ENCODE measurements around the gene MYL1.

Gene MYL1

DNA sequence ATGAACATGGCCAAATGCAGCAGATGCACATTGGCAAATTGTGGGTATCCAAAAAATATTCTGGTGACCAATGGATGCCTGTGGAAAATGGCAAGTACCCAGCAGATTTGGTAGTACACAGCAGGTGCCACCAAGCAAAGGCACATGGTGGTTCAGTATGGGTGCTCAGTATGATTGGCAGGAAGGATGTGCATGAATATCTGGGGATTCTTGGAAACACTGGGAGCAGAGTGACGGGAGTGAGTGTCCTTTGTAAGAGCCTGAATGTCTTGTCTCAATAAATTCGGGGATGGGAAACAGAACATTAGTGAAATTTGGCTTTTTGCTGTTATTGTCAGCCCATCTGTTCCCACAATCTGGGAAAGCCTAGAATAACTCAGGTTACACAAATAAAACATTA lies 52.9 kb downstream of the MYL1 start:
- TF ChIP-seq, protein P1, sequence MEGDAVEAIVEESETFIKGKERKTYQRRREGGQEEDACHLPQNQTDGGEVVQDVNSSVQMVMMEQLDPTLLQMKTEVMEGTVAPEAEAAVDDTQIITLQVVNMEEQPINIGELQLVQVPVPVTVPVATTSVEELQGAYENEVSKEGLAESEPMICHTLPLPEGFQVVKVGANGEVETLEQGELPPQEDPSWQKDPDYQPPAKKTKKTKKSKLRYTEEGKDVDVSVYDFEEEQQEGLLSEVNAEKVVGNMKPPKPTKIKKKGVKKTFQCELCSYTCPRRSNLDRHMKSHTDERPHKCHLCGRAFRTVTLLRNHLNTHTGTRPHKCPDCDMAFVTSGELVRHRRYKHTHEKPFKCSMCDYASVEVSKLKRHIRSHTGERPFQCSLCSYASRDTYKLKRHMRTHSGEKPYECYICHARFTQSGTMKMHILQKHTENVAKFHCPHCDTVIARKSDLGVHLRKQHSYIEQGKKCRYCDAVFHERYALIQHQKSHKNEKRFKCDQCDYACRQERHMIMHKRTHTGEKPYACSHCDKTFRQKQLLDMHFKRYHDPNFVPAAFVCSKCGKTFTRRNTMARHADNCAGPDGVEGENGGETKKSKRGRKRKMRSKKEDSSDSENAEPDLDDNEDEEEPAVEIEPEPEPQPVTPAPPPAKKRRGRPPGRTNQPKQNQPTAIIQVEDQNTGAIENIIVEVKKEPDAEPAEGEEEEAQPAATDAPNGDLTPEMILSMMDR (IDR thresholded peaks at IDR 0.05; ENCODE audit: control extremely low read depth, extremely low read depth, low read depth, missing control alignments) = no peak
- ChIA-PET CTCF (no interaction called here), POLR2A (no interaction called here)
- DNase-seq (ENCODE audit: extremely low spot score) = no peak

DNA sequence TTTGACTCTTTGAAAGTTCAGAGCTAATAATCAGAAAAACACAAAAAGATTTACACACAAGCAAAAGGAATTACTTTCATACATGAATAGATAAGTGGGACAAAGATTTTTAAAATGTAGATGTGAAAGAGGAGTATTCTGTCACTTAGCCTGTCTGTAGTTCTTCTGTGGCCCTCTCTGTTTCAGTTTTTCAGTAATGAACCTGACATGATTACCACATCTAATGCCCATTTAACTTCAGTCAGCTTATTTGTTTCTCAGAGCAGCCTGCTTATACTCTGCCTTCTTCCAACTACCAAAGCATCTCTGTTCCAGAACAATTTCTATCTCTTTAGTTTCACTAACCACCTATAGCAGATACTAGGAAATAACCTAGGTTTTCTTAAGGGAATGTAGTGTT lies 55.3 kb downstream of the MYL1 start:
- TF ChIP-seq, protein P1 (IDR thresholded peaks at IDR 0.05; ENCODE audit: control extremely low read depth, extremely low read depth, low read depth, missing control alignments) = no peak
- POLR2A ChIA-PET = no interaction called here
- no peak for DNase-seq (ENCODE audit: extremely low spot score)
- CTCF ChIA-PET = interaction anchor here (0.8 kb wide), 1 partner anchor 10 kb away, joined by 3 read pairs; no protein-coding TSS in a partner anchor

DNA sequence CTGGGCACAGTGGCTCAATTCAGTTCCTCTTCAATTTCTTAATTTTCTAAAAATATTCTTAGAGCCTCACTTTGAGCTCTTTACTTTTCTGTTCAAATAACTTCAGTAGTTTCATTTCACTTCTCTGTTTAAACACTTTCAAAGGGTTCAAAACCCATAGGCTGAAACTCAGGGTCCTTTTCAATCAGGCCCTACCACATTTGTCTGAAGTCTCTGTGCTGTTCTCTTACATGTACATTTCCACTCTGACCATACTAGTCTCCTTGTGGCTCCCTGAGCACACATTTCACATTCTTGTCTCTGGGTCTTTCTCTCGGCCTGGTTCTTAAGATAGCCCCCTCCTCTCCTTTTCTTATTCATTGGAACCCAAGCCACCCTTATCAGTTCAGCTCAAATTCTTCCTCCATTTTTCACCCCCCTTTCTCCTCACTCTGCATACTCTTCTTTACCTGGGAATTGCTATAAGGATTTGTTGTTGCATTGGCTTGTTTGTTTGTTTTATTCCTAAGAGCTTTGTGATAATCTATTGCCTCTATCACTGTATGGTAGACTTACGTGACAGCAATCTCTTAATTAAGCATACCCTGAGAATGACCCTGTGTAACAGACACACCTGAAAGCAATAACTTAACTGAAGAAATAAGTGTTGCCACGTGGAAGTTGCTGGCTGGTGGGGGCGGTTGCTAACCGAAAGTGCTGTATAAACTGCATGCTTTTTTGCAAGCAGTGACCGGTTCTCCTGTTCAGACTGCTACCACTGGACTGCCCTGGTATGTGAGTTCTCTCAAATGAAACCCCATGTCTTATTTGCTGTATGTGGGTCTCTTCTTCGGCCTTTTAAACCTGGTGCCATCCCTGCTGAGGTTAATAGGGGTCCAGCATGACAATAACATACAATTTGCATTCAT lies 62.0 kb downstream of the MYL1 start:
- ChIA-PET POLR2A (no interaction called here), CTCF (interaction anchor here (1.4 kb wide), 2 partner anchors 10 to 15 kb away, joined by 4 read pairs; no protein-coding TSS in a partner anchor)
- DNase-seq (ENCODE audit: extremely low spot score) = no peak
- TF ChIP-seq, protein P1 (IDR thresholded peaks at IDR 0.05; ENCODE audit: control extremely low read depth, extremely low read depth, low read depth, missing control alignments) = no peak

DNA sequence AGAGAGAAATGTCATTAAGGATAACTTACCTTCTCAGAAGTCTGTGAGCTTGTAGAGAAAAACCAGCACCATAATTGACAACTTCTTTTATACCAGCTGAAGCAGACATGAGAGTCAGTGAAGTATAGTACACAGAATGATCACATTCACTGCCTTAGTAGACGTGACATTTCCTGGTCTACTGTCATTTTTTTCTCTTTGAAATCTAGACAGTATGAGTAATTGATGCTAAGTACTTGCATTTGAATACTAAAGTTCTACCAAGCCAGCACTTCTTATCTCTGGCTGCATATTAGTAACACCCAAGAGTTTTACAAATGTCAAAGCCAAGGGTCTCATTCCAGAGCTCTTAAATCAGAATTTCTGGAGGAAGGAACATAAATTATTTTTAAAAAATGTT lies 64.4 kb downstream of the MYL1 start:
- ChIA-PET POLR2A (no interaction called here), CTCF (interaction anchor here (1.2 to 1.5 kb wide), 2 partner anchors 13 to 122 kb away, joined by 3 to 4 read pairs; no protein-coding TSS in a partner anchor)
- TF ChIP-seq, protein P1 (IDR thresholded peaks at IDR 0.05; ENCODE audit: control extremely low read depth, extremely low read depth, low read depth, missing control alignments) = no peak
- no peak for DNase-seq (ENCODE audit: extremely low spot score)

Measured in GM10248 (cell line).